GM19035 (cell line): ENCODE data around the gene DYNC1I1.

Source experiments
- ATAC-seq: cut with Tn5 transposase; IDR thresholded peaks from one replicate; pipeline ENCODE4 v1.9.1; 2021; ENCODE audit not compliant: unreplicated experiment

The DYNC1I1 gene

DNA sequence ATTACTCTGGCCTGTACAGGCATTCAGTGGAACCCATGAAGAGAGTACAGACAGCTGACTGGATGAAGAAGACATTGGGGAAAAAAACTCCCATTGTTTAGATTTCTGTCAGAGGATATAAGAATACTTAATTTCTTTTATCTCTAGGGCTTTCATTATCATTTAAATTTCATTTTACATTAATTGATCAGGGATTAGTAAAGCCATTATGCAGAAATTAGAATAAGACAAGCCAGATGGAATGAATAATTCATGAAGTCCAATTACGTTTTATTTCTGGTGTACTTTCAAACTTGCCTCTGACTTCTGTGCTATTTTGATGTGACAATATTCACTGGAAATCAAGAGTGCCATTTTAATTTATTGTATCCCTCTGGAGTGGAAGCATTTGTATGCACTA is 302.5 kb downstream of the DYNC1I1 start:
- ATAC-seq, result no peak

DNA sequence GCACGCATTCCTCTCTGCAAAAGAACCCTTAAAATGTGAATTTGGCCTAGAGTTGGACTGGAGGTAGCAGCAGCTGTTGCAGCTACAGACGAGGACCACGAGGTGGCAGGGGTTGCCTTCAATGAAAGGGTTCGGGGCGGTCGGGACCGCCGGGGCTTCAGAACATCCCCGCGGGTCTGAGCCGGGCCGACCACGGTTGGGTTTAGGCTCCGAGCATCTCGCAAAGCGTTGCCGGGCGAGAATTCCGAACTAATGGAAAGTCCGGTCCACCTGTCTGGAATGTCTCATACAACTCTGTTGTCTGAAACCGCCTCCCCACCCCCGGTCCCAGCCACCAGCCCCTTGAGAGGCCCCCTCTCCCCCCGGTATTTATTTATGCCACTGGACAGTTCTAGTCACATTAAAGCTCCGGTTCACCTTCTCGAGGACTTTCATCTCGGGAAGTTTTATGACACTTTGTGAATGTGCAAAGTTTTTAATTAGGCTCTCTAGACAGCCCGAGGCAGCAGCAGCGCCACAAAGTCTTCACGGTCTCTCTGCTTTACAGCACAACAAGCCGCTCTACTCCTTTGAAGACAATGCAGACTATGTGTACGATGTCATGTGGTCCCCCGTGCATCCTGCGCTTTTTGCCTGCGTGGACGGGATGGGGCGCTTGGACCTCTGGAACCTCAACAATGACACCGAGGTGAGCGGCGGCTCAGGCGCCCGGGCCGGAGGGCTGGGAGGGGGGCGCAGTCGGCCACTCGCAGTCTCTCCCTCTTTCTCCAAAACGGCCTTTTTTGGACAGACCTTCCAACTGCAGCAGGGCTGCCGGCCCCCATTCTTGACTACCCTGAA is 303.4 kb downstream of the DYNC1I1 start:
- peak; percentile 90 for ATAC-seq

DNA sequence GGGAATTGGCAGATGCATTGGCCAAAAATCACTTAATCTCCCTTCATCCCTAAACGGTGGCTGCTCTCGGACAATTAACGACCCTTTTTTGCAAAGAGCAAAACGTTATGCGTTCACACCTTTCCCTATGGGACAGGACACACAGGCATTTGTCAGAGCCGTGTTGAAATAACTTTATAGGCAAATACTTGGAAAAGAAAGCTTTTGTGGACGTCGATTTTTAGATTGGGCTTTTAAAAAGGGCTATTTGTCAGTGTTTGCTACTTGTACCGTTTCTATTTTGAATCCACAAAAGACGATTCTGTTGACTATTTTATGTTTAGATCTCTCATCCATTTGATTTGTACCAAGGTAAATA is 304.0 kb downstream of the DYNC1I1 start:
- no peak for ATAC-seq

DNA sequence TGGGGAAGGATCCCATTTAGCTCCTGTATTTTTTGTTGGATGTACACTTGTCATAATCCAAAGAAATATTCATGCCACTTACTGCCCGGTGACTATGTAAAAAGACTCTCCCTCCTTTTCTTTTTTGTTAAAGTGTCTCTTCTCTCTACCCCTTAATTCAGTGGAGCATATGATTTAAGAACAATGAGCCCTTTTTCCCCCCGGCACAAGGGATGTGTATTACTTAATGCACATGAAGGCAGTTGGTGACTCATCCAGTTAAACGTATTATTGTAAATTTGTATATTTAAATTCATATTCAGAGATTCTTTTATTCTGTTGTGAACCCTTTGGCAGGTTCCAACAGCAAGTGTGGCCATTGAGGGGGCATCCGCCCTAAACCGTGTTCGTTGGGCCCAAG is 307.7 kb downstream of the DYNC1I1 start:
- ATAC-seq, result no peak

DNA sequence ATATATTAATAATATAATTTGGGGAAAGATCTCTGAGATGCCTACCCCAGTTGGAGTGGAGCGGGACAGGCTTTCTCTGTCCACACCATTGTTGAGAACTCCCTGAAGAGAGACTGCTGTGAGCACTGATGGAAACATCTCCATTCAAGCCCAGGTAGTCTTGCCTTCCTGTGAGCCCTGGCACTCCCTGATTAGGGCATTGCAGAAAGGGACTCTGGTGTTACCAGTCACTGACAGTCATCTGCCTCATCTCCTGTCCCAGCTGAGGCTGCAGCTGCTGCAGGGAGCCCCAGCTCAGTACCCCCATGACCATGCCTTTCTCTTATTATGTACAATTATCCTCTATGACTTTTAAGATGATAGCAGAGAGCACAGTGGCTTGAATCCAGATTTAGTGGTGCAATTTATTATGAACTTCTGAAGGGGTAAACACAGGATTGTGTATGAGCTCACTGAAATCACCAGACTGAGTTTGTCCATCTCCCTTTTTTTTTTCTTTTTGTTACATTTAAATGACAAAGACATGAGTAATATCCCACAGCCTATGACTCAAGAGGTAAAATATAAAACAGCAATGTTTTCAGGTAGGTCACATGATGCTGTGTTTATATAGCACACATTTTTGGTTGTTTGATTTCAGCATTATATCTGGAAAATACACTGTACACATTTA is 312.7 kb downstream of the DYNC1I1 start:
- no peak for ATAC-seq

DNA sequence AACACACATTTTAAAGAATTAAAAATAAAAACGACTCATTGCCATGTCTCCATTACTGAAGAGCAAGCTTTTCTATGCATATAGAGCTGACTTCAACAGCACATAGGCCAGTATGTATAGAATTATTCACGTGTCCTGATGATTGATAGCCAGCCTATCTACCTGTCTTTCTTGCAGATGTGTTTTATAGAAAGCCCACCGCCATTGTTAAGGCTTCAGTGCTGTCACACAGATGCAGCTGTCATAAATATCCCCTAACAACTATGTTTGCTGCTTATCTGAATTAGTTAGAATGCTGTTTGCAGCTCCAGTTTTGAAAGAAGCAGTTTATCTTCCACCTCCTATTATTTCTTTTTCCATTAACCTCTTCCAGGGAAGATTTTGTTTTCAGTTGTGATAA is 313.6 kb downstream of the DYNC1I1 start:
- ATAC-seq, result no peak

DNA sequence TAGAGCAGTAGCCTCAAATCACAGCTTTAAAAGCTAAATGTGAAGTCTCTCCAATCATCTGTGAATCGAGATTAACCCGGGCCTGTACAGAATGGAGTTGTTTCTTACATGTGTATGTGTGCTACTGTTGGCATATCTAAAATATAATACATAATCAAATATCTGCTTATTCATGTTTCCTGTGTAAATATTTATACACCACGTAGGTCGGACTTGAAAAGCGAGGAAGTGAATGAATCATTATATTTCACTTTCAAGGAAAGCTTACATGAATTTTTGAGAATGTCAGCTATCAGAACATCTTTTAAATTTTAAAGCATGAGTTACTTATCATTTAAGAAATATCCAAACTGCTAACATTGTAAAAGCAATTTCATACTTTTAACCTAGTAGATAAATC is 316.2 kb downstream of the DYNC1I1 start:
- no peak for ATAC-seq

DNA sequence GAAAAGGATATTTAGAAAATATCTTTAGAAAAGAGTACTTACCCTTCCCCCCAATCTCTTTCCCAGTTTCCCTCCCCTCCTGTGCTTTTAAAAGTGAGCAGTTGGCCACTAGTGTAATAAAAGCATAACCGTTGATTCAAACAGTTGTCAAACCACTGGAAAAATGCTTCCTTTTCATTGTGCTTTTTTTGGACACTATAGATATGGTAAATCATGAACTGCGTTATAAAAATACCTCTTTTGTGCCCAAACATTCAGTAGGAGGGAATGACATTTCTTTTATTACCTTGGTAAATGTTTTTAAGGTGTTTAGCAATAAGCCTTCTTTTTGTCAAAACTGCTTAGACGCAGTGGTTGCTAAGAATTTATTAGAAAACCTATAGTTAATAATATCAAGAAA is 317.2 kb downstream of the DYNC1I1 start:
- no peak for ATAC-seq

DNA sequence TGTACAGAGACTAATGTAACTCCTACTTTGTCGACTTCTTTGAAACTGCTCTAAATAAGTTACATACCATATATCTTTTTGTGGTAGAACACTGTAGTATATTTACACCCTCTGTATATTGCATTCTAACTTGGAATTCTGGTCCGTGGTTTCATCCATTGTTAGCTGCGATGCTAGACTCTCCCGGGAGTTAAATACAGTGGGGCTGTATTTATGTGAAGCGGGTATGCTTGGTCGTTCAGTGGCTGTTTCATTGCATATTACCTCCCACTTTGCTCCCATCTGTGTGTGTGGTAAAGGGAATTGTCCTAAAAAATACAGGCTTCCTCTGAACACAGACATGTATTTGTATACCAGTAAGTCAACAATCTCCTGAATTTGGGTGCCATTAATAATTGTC is 318.4 kb downstream of the DYNC1I1 start:
- ATAC-seq, result no peak

DNA sequence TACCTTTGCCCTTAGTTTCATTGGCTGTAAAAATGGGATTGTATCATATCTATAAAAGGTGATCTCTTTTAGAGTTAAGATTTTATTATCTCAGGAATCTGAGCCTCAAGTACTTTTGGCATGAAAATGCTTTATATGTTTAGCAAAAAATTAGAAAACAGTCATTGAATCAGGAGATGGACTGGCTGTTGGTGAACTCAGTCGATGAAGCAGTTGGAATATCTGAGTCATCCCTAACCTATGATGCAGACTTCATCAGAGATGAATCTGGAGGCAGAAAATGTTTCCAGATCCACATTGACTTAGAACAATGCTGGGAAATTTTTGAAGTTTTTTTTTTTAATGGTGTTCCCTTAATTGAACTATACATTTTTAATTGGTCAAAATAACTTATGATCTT is 321.1 kb downstream of the DYNC1I1 start:
- no peak for ATAC-seq

DNA sequence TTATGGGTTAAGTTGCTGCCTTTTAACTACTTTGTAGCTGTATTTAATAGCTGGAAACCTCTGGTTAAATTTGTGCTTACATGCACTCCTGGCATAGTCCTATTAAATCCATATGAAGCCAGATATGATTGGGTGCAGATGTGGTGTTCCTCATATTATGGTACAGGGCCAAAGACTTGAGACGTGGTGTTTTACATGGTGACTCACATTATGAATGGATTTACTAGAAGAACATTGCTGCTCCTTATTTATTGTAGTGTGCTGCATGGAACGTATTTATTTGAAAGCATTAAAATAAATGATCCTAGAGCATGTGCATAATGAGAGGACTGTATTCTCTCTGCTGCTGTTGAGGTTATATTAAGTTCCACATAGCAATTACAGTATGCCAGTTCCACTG is 325.5 kb downstream of the DYNC1I1 start:
- ATAC-seq, result no peak

DNA sequence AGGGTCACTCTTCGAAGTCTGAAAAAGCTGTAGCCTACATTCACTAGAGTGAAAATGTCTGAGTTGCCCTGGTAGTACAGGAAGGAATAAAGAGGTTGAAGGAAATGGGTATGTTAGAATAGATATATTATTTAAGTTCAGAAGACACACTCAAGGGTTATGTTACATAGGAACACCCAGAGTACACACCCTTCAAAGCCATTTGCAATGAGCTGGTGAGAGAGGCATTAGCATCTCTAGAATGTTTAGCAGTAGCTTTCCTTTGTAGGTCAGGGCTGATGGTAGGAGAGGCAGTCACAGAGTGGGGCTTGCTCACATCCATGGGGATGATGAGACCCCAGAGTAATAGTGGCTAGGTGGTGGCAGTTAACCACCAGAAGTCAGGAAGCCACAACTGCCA is 328.4 kb downstream of the DYNC1I1 start:
- ATAC-seq, result no peak

DNA sequence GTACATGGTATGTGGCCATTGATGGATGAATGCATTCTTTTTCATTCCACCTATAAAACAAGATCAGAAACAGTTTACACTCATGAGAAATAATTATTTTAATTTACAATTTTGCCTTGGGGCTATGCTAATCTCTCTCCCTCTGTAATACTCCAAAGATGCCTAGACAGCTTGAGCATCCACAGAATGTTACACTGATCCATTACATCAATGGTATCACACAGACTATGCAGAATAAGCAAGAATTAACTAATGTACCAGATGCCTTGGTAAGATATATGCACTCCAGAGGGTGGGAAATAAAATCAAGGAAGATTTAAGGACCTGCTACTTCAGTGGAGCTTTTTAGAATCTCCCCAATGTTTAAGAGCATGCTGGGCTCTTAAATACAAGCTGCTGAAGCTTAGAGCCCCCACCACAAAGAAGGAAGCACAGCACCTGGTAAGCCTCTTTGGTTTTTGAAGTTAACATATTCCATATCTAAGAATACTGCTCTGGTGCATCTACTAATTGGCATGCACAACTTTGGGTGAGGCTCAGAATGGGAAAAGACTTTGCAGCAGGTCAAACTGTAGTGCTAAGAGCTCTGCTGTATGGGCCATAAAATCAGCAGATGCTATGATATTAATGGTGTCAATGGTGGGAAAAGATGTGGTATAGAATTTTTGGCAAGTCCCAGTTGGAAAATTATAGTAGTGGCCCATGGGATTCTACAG is 329.9 kb downstream of the DYNC1I1 start:
- no peak for ATAC-seq

DNA sequence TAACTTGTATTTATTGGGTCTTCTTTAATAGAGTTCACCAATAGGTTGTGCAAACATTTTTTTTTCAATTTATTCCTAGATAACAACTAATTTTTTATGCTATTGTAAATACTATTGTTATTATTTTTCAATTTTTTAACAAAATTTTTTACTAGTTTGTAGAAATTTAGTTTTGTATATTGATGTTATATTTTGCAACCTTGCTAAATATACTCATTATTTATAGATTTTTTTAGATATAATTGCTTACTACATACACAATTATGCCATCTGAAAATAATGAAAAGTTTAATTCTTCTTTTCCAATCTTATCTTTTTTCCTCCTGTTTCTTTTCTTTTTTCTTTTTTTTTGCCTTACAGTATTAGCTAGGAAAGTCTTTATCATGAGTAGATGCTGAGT is 332.6 kb downstream of the DYNC1I1 start:
- no peak for ATAC-seq

DNA sequence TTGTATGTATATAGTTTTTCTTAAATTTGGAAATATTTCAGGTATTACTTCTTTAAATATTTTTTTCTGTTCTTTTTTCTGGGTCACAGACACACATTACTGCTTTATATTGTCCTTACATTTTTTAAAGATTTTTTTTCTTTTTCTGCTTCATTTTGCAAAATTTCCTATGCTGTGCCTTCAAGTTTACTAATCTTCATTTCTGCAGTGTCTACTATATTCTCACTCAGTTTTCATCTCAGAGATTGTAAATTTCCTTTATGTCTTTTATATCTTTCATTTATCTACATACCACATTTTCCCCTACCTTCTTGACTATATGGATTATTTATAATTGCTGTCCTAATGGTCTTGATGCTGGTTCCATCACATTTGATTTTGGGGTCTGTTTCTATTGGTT is 339.1 kb downstream of the DYNC1I1 start:
- no peak for ATAC-seq

DNA sequence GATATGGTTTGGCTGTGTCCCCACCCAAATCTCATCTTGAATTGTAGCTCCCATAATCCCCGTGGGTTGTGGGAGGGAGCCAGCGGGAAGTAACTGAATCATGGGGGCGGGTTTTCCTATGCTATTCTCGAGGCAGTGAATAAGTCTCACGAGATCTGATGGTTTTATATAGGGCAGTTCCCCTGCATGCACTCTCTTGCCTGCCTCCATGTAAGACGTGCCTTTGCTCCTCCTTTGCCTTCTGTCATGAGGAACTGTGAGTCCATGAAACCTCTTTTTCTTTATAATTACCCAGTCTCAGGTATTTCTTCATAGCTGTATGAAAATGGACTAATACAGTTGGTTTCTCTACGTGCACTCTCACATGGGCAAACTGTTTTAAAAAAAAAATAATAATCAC is 341.8 kb downstream of the DYNC1I1 start:
- no peak for ATAC-seq

DNA sequence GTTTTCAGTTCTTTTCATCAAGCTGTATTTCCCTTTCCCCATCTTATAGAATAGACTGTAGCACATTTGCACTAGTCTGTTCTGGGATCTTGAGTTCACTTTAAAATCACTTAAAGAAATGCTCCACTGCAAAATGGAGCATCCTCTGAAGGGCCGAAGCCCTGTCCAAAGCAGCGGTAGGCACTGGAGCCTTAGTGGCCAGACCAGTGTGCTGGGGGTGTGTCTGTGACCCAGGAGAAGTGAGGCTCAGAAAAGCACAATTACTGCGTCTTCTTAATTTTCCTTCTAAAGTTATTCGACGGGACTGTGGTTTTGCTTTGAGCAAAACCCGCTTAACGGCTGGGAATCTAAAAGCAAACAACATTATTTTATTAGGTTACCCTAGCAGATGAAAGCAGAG is 343.8 kb downstream of the DYNC1I1 start:
- no peak for ATAC-seq

DNA sequence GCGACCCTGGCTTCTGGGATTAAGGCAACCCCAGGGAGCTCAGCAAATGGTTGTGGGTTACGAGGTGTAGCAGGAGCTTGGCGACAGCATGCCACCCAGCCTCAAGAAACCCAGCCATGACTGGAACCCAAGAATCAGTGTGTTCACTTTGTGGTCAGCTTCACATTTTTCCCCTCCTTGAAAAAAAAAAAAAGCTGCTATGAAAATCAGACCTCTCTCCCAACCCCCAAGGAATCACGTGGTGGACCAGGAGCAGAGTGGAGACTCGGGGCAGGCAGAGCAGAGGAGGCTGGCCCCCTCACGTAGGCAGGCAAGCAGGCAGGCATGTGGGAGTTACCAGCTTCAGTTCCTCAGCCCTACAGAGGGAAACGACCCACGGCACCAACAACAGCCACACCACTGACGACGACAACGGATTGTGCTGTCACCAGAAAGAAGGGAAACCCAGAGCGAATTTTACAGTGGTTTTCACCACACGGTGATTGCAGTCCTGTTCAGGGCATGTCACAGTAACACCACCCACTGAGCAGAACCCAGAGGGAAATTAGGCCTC is 346.2 kb downstream of the DYNC1I1 start:
- ATAC-seq, result no peak

DNA sequence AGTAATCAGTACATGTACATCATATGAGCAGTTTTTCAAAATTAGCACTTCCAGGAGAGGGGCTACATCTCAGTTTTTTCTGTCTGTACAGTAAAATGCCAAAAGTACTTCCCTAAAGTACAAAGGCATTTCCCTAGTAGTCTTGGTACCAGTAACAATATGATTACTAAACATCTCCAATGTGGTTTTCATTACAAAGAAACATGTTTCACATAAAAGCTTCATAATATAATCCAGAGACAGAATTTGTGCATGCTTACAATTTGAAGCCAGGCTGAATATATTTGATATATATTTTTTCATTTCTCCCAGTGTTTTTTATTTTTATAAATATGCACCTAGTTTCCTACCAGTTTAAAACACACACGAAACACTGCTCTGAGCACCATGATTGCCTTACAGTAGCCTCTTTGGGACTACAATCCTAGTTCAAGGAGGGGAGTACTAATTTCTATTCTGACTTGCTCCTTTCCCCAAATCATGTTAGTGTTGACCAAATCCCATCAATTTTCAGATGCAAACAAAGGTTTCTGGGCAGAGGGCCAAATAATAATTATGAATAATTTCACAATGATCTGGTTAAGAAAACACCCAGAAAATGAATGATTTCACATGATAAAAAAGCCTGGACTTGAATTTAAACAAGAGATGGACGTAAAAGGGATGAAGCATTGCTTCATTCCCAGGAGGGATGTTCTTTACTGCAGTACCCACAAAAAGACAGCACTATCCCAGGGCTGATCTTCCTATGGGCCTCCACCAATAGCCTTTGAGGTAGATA is 348.3 kb downstream of the DYNC1I1 start:
- ATAC-seq, result no peak

DNA sequence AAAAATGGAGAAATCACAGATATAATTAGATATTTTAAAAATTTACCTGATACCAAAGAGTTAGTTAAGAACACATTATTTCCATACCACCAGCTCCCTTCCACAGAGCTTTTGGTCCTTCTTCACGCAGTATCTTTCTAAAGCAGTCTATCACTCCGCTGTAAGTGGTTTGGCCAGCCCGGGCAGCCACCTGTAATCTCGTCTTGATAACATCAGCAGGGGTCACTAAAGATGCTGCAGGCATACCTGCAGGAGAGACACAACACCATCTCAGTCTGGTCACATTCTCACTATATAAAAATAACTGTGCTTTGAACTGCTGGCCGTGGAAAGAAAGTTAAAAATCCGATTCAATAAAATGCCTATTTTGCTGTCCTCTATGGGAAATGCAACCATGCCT is 349.4 kb downstream of the DYNC1I1 start:
- no peak for ATAC-seq

DNA sequence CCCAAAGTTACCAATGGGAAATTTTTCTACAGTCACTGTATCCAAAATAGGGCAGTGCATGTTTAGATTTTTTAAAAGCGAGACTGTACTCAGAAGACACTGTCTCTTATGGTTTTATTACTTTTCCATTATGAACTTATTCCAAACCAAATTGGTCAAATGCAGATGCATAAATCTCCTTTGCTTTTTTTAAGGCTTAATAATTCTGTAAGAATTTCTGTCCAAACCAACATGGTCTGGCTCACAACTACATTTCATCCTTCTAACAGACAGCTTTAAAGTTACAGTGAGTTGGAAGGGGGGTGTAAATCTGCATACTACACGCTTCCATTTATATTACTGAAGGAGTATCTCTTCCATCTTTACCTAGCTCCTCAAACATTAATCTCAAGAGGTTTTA is 350.4 kb downstream of the DYNC1I1 start:
- ATAC-seq, result no peak
